WTC11 (cell line): ENCODE data around the gene GNA12.

Experiments
- KAT7 ChIP-seq: sonication (generic); formaldehyde crosslinking; IDR thresholded peaks from 2 replicates; pipeline ENCODE4 v1.8.1; 2023; ENCODE audit warnings: missing genetic modification reagents, mild to moderate bottlenecking, borderline replicate concordance
- NR1H2 ChIP-seq: sonication (generic); formaldehyde crosslinking; IDR thresholded peaks from 2 replicates; pipeline ENCODE4 v1.9.0; 2021; ENCODE audit warnings: mild to moderate bottlenecking, moderate library complexity, missing genetic modification reagents
- TF ChIP-seq, protein P1 (sequence below): sonication (generic); formaldehyde crosslinking; IDR thresholded peaks from 2 replicates; pipeline ENCODE4 v1.8.0; 2022; ENCODE audit warnings: missing genetic modification reagents
- TF ChIP-seq, protein P2 (sequence below): fragments of 200-600 bp; IDR thresholded peaks from 2 replicates; pipeline ENCODE4 v1.8.0; 2022; ENCODE audit warnings: antibody characterized with exemption
- TF ChIP-seq, protein P3 (sequence below): fragments of 250-450 bp; sonication (Bioruptor Pico); IDR thresholded peaks from 2 replicates; pipeline ENCODE4 v2.1.2; 2022; ENCODE audit warnings: mild to moderate bottlenecking, moderate library complexity

DNA sequence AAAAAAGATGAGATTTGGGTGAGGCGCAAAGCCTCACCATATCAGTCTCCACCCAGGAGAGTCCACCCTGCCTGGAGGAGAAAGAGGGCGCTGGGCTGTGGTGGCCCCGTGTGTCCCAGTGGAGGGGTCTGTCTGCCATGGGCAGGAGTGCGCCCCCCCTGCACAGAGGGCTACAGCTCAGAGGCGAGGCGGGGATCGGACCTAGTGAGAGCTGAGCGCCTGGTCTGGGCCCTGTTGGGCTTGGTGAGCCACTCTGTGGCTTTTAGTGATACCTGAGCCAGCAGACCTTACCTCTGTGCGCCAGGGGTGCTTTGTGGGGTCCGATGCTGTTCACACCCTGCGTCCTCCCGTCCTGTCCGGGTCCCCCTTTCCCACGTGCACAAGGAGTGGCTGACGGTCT, 25.9 kb upstream of the GNA12 start:
- TF ChIP-seq KAT7: no peak
- TF ChIP-seq, protein P1, sequence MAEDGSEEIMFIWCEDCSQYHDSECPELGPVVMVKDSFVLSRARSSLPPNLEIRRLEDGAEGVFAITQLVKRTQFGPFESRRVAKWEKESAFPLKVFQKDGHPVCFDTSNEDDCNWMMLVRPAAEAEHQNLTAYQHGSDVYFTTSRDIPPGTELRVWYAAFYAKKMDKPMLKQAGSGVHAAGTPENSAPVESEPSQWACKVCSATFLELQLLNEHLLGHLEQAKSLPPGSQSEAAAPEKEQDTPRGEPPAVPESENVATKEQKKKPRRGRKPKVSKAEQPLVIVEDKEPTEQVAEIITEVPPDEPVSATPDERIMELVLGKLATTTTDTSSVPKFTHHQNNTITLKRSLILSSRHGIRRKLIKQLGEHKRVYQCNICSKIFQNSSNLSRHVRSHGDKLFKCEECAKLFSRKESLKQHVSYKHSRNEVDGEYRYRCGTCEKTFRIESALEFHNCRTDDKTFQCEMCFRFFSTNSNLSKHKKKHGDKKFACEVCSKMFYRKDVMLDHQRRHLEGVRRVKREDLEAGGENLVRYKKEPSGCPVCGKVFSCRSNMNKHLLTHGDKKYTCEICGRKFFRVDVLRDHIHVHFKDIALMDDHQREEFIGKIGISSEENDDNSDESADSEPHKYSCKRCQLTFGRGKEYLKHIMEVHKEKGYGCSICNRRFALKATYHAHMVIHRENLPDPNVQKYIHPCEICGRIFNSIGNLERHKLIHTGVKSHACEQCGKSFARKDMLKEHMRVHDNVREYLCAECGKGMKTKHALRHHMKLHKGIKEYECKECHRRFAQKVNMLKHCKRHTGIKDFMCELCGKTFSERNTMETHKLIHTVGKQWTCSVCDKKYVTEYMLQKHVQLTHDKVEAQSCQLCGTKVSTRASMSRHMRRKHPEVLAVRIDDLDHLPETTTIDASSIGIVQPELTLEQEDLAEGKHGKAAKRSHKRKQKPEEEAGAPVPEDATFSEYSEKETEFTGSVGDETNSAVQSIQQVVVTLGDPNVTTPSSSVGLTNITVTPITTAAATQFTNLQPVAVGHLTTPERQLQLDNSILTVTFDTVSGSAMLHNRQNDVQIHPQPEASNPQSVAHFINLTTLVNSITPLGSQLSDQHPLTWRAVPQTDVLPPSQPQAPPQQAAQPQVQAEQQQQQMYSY (CRISPR knock-in tag): no peak
- no peak for TF ChIP-seq NR1H2 (CRISPR knock-in tag)
- TF ChIP-seq, protein P2, sequence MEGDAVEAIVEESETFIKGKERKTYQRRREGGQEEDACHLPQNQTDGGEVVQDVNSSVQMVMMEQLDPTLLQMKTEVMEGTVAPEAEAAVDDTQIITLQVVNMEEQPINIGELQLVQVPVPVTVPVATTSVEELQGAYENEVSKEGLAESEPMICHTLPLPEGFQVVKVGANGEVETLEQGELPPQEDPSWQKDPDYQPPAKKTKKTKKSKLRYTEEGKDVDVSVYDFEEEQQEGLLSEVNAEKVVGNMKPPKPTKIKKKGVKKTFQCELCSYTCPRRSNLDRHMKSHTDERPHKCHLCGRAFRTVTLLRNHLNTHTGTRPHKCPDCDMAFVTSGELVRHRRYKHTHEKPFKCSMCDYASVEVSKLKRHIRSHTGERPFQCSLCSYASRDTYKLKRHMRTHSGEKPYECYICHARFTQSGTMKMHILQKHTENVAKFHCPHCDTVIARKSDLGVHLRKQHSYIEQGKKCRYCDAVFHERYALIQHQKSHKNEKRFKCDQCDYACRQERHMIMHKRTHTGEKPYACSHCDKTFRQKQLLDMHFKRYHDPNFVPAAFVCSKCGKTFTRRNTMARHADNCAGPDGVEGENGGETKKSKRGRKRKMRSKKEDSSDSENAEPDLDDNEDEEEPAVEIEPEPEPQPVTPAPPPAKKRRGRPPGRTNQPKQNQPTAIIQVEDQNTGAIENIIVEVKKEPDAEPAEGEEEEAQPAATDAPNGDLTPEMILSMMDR: no peak
- TF ChIP-seq, protein P3, sequence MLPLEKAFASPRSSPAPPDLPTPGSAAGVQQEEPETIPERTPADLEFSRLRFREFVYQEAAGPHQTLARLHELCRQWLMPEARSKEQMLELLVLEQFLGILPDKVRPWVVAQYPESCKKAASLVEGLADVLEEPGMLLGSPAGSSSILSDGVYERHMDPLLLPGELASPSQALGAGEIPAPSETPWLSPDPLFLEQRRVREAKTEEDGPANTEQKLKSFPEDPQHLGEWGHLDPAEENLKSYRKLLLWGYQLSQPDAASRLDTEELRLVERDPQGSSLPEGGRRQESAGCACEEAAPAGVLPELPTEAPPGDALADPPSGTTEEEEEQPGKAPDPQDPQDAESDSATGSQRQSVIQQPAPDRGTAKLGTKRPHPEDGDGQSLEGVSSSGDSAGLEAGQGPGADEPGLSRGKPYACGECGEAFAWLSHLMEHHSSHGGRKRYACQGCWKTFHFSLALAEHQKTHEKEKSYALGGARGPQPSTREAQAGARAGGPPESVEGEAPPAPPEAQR (CRISPR knock-in tag): no peak
